Measurements from ENCODE around the gene ETNPPL.

Gene ETNPPL

DNA sequence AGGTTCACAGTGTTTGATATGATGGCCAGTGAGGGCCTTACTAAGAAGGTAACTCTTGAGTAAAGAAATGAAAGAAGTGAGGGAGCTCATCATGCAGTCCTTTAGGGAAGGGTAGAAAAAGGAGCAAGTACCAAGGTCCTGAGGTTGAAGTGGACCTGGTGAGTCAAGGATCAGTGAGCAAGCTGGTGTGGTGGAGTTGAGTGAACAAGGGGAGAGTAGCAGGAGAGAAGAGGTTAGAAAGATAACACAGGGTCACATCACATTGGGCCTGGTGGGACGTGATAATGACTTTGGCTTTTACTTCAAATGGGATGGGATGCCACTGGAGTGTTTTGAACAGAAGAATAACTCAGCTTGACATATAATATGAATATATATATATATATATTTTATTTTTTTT is 67.8 kb downstream of the ETNPPL start:
- DNase-seq (ENCODE audit: low read depth in 3 of 3) = no peak

DNA sequence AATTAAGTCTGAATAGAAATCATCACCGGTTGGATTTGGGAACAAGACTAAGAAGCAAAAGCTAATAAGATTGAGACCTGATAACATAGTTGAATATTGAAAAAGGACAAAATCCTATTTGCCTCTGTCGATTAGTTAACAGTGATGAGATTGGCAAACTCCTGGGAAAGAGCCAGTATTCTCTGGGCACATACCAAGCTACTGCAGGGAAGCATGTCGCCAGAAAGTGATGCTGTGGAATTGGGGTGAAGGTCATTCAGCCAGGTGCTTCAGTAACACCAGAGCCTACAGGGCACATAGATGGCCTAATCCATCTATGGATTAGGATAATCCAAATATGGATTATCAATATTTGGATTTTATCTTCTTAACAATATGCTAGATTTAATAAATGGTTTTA is 68.4 kb downstream of the ETNPPL start:
- no peak for DNase-seq (ENCODE audit: low read depth in 3 of 3)

DNA sequence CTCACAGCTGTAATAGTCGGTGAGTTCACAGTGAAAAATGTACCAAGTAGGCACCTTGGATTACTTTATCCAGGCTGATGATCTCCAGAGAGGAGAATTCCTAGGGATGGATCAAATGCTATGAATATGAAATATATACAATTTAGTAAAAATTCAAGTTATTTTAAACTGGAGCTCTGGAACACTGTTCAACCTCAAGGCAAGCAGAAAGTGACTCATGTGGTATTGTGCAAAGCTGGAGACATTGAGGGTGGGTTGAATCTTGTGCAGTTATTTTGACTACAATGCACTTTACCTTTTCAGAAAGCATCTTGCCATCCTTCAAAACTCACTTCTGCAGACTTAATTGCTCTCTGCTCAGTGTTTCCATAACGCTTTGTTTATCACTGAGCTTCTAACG is 69.0 kb downstream of the ETNPPL start:
- no peak for DNase-seq (ENCODE audit: low read depth in 3 of 3)

DNA sequence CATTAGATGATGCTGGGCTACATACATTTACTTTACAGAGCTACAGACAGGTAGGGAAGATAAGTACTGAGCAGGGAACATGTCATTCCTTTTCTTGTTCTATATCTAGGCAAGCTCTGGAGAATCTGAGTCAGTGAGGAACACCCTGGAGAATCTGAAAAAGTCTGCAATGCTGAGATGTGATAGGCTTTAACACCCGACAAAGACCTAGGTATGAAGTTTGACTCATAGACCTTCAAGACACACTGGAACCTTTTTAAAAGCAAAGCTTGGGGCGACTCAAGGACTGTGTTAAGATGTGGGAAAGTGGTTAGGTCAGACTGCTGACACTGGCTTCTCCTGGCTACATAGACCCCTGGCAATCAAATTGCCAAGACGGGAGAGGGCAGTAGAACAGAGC is 69.6 kb downstream of the ETNPPL start:
- DNase-seq (ENCODE audit: low read depth in 3 of 3) = no peak
